Activated B cell treated with CpG ODN at 0.5 μM for 24 hours (primary cell): Measurements from ENCODE around the gene KLHDC10. TPM values are rescaled to one million over a fixed set of nuclear protein-coding genes. Genes with fewer than 3 reads are reported as not detected.

ENCODE experiments used
- ATAC-seq: fragments of 200-7000 bp; cut with Tn5 transposase; one replicate; pipeline ENCODE4 v1.10.0; 2021; ENCODE audit warnings: low read depth, mild to moderate bottlenecking, moderate library complexity
- CTCF ChIA-PET: fragments of 350-600 bp; sonication (Branson Sonifier 250); formaldehyde crosslinking; loops from one replicate; lab custom pipeline; 2021; ENCODE audit warnings: antibody characterized with exemption; lab: Charles Lee
- POLR2A ChIA-PET: fragments of 350-600 bp; sonication (Branson Sonifier 250); formaldehyde crosslinking; loops from one replicate; lab custom pipeline; 2021; ENCODE audit warnings: antibody characterized with exemption; lab: Charles Lee
- DNase-seq: peaks from one replicate; pipeline ENCODE4 v3.0.0; 2022
- H3K27ac Mint-ChIP-seq: one replicate; pipeline ENCODE4 v1.8.0; 2020; ENCODE audit warnings: mixed read lengths
- H3K27me3 Mint-ChIP-seq: one replicate; pipeline ENCODE4 v1.8.0; 2021; ENCODE audit warnings: mixed read lengths
- H3K36me3 Mint-ChIP-seq: one replicate; pipeline ENCODE4 v1.8.0; 2021; ENCODE audit warnings: low read depth, mixed read lengths
- H3K4me1 Mint-ChIP-seq: one replicate; pipeline ENCODE4 v1.8.0; 2021; ENCODE audit warnings: mixed read lengths
- H3K4me3 Mint-ChIP-seq: one replicate; pipeline ENCODE4 v1.8.0; 2020; ENCODE audit warnings: mild to moderate bottlenecking, mixed read lengths
- H3K9me3 Mint-ChIP-seq: one replicate; pipeline ENCODE4 v1.8.0; 2020; ENCODE audit warnings: mixed read lengths
- CTCF ChIP-seq: fragments of 200-600 bp; IDR thresholded peaks from one replicate; pipeline ENCODE4 v1.8.0; 2022; ENCODE audit warnings: antibody characterized with exemption, mild to moderate bottlenecking
- intact Hi-C: fragments of 100-400 bp; cut with micrococcal nuclease; formaldehyde crosslinking; loops from one replicate; pipeline ENCODE4 v1.15.1; 2024
- total RNA-seq: library from RNA; stranded (reverse); gene quantifications from 2 replicates; pipeline ENCODE4 v1.2.3, GENCODE V29; 2022

Gene KLHDC10
- total RNA-seq, 1 donor from 2014 or later: 21.0 TPM

- H3K9me3 Mint-ChIP-seq: no peaks in the 10 kb centered on the region
- H3K27ac Mint-ChIP-seq: no peak overlapping the region
- ChIA-PET POLR2A (no interaction called here), CTCF (no interaction called here)
- H3K27me3 Mint-ChIP-seq: no peaks in the 10 kb centered on the region
- peaks cover 79% of the 10 kb centered on the region for H3K36me3 Mint-ChIP-seq
- no peak overlapping the region for H3K4me3 Mint-ChIP-seq
- H3K4me1 Mint-ChIP-seq: no peaks in the 10 kb centered on the region
- ATAC-seq: no peak
- DNase-seq: no peak
- no peak for TF ChIP-seq CTCF
- intact Hi-C loops: no loop called here
Observed at GRCh38 chr7:130024390-130024789, 45.9 kb upstream of the KLHDC10 start.

DNA sequence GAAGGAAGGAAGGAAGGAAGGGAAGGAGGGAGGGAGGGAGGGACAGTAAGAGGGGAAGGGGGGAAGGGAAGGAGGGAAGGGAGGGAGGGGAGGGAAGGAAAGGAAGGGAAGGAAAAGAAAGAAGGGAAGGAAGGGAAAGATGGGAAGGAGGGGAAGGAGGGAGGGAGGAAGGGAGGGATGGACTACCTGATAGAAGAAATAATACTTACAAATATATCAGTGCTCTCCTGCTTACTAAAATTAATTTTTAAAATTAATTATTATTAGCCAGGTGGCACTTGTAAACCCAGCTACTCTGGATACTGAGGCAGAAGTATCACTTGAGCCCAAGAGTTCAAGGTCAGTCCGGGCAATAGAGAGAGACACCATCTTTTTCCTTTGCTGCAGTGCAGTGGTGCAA is 37.6 kb upstream of the KLHDC10 start:
- no peak for ATAC-seq
- Mint-ChIP-seq H3K27me3 (no peaks in the 10 kb centered on the region), H3K4me1 (no peaks in the 10 kb centered on the region), H3K36me3 (peaks cover 60% of the 10 kb centered on the region), H3K4me3 (no peak overlapping the region), H3K27ac (no peak overlapping the region), H3K9me3 (no peaks in the 10 kb centered on the region)
- intact Hi-C loops: no loop called here
- POLR2A ChIA-PET: no interaction called here
- CTCF ChIA-PET: no interaction called here
- TF ChIP-seq CTCF: no peak
- DNase-seq: no peak

DNA sequence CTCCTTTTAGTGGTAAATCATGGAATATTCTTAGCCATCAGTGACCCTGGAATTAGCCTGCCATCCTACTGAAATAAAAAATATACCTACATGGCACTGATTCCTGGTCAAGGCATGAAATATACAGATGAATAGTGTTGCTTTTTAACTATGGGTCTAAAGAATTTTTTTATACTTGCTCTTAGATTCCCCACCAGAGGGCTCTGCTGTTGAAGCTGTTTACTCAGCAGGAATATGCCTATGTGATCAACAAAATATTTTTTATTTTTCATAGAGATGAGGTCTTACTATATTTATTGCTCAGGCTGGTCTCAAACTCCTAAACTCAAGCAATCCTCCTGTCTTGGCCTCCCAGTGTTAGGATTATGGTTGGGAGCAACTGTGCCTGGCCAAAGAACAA is 32.6 kb upstream of the KLHDC10 start:
- no peak for DNase-seq
- Mint-ChIP-seq H3K4me1 (no peaks in the 10 kb centered on the region), H3K36me3 (peaks cover 63% of the 10 kb centered on the region), H3K9me3 (no peaks in the 10 kb centered on the region), H3K4me3 (no peak overlapping the region), H3K27ac (no peak overlapping the region), H3K27me3 (no peaks in the 10 kb centered on the region)
- TF ChIP-seq CTCF: no peak
- intact Hi-C loops: loop anchor here (1.0 kb wide), 1 partner anchor 795 kb away; no protein-coding TSS in a partner anchor
- POLR2A ChIA-PET: no interaction called here
- CTCF ChIA-PET: interaction anchor here (1.9 kb wide), 1 partner anchor 795 kb away, joined by 6 read pairs; no protein-coding TSS in a partner anchor
- ATAC-seq: no peak

DNA sequence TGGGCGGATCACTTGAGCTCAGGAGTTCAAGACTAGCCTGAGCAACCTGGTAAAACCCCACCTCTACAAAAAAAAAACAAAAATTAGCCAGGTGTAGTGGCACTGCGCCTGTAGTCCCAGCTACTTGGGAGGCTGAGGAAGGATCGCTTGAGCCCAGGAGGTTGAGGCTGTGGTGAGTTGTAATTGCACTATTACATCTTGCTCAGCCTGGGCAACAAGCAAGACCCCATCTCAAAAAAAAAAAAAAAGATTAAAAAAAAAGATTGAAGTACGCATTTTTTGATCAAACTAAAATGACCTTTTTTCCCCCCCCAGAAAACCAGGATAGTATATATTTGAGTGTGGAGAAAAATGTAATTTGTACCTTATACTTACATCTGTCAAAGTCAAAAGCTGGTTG is 29.8 kb upstream of the KLHDC10 start:
- no peak for TF ChIP-seq CTCF
- intact Hi-C loops: no loop called here
- Mint-ChIP-seq H3K27me3 (no peaks in the 10 kb centered on the region), H3K4me3 (no peak overlapping the region), H3K36me3 (peaks cover 69% of the 10 kb centered on the region), H3K27ac (no peak overlapping the region), H3K9me3 (no peaks in the 10 kb centered on the region), H3K4me1 (no peaks in the 10 kb centered on the region)
- POLR2A ChIA-PET: interaction anchor here (0.7 to 1.0 kb wide), 3 partner anchors 411 to 662 kb away, joined by 3 to 5 read pairs (median 3); no protein-coding TSS in a partner anchor
- no peak for ATAC-seq
- DNase-seq: no peak
- CTCF ChIA-PET: no interaction called here

DNA sequence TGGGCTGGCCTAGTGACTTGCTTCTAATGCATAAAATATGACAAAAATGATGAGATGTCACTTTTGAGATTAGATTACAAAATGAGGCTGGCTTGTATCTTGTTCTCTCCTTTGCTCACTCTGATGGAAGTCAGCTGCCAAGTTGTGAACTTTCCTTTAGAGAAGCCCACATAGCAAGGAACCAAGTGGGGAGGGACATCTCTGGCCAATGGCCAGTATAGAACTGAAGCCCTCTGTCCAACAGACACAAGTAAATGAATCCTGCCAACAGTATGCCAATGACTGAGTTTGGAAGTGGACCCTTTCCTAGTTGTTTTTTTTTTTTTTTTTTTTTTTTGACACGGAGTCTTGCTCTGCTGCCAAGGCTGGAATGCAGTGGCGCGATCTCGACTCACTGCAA is 22.5 kb upstream of the KLHDC10 start:
- H3K27ac Mint-ChIP-seq: no peak overlapping the region
- intact Hi-C loops: no loop called here
- ATAC-seq: no peak
- ChIA-PET CTCF (interaction anchor here (1.5 kb wide), 1 partner anchor 24 kb away, joined by 3 read pairs; no protein-coding TSS in a partner anchor), POLR2A (interaction anchor here (0.6 kb wide), 1 partner anchor 122 kb away, joined by 4 read pairs; no protein-coding TSS in a partner anchor)
- H3K27me3 Mint-ChIP-seq: no peaks in the 10 kb centered on the region
- no peak for TF ChIP-seq CTCF
- peaks cover 41% of the 10 kb centered on the region for H3K36me3 Mint-ChIP-seq
- no peaks in the 10 kb centered on the region for H3K9me3 Mint-ChIP-seq
- H3K4me3 Mint-ChIP-seq: no peak overlapping the region
- DNase-seq: no peak
- H3K4me1 Mint-ChIP-seq: peaks cover 12% of the 10 kb centered on the region
